ENCODE results near the gene GNAQ.

GRCh38 chr9:77901771-77902170 lies 129.8 kb downstream of the GNAQ start:
- TF ChIP-seq CTCF (IDR thresholded peaks at IDR 0.05) (no peak), EZH2 (IDR thresholded peaks at IDR 0.05; ENCODE audit: borderline replicate concordance, insufficient read depth, low read depth, low read length, poor library complexity, severe bottlenecking) (no peak)

Data from B cell (primary cell).